ENCODE results near the gene PTTG1IP2.

PTTG1IP2 gene

GRCh38 chr7:90445633-90446032 is 23.8 kb upstream of the PTTG1IP2 start:
- CTCF ChIA-PET = interaction anchor here (0.7 to 1.2 kb wide), 4 partner anchors 8 to 25 kb away, joined by 3 to 4 read pairs (median 4); no protein-coding TSS in a partner anchor
- Histone ChIP-seq H3K9me3 (ENCODE audit: control extremely low read depth in 1 of 5, control insufficient read depth in 4 of 5, insufficient read depth in 2 of 5, low read depth in 1 of 5, low read length in 4 of 5) (no peaks in the 10 kb centered on the region), H3K4me3 (ENCODE audit: control insufficient read depth in 1 of 7, extremely low read depth in 1 of 7, insufficient read depth in 4 of 7, low read depth in 2 of 7, low read length in 6 of 7) (no peak overlapping the region), H3K4me1 (ENCODE audit: control extremely low read depth in 1 of 4, control insufficient read depth in 4 of 4, insufficient read depth in 4 of 4, low read length in 3 of 4) (no peaks in the 10 kb centered on the region), H3K36me3 (ENCODE audit: control insufficient read depth in 4 of 4, insufficient read depth in 4 of 4, low read length in 3 of 4) (no peaks in the 10 kb centered on the region), H3K27me3 (replicated peaks in 2 of 5; ENCODE audit: control insufficient read depth in 4 of 5, insufficient read depth in 5 of 5, low read length in 4 of 5) (peaks cover 0 to 2% (median 0%) of the 10 kb centered on the region in 5 experiments), H3K27ac (ENCODE audit: insufficient read depth in 1 of 2, low read depth in 1 of 2, low read length in 2 of 2, poor library complexity in 1 of 2, severe bottlenecking in 2 of 2) (no peak overlapping the region)
- POLR2A ChIA-PET = no interaction called here
- 57% methylated on average over 1 of the region's 2 CpGs for WGBS (ENCODE audit: insufficient coverage)
- DNase-seq = no peak

GRCh38 chr7:90446137-90446899 is 23.1 kb upstream of the PTTG1IP2 start:
- no peak for DNase-seq
- CTCF ChIA-PET = interaction anchor here (0.7 to 1.0 kb wide), 2 partner anchors 9 to 10 kb away, joined by 3 read pairs; no protein-coding TSS in a partner anchor
- 85% methylated on average over 4 of the region's 4 CpGs for WGBS (ENCODE audit: insufficient coverage)
- Histone ChIP-seq H3K27me3 (replicated peaks in 2 of 5; ENCODE audit: control insufficient read depth in 4 of 5, insufficient read depth in 5 of 5, low read length in 4 of 5) (peaks cover 0 to 2% (median 0%) of the 10 kb centered on the region in 5 experiments), H3K9me3 (ENCODE audit: control extremely low read depth in 1 of 5, control insufficient read depth in 4 of 5, insufficient read depth in 2 of 5, low read depth in 1 of 5, low read length in 4 of 5) (no peaks in the 10 kb centered on the region), H3K4me1 (ENCODE audit: control extremely low read depth in 1 of 4, control insufficient read depth in 4 of 4, insufficient read depth in 4 of 4, low read length in 3 of 4) (no peaks in the 10 kb centered on the region), H3K4me3 (ENCODE audit: control insufficient read depth in 1 of 7, extremely low read depth in 1 of 7, insufficient read depth in 4 of 7, low read depth in 2 of 7, low read length in 6 of 7) (no peak overlapping the region), H3K36me3 (ENCODE audit: control insufficient read depth in 4 of 4, insufficient read depth in 4 of 4, low read length in 3 of 4) (no peaks in the 10 kb centered on the region), H3K27ac (ENCODE audit: insufficient read depth in 1 of 2, low read depth in 1 of 2, low read length in 2 of 2, poor library complexity in 1 of 2, severe bottlenecking in 2 of 2) (no peak overlapping the region)
- POLR2A ChIA-PET = no interaction called here

GRCh38 chr7:90453259-90453891 is 16.1 kb upstream of the PTTG1IP2 start:
- Histone ChIP-seq H3K9me3 (ENCODE audit: control extremely low read depth in 1 of 5, control insufficient read depth in 4 of 5, insufficient read depth in 2 of 5, low read depth in 1 of 5, low read length in 4 of 5) (no peaks in the 10 kb centered on the region), H3K4me3 (ENCODE audit: control insufficient read depth in 1 of 7, extremely low read depth in 1 of 7, insufficient read depth in 4 of 7, low read depth in 2 of 7, low read length in 6 of 7) (no peak overlapping the region), H3K36me3 (ENCODE audit: control insufficient read depth in 4 of 4, insufficient read depth in 4 of 4, low read length in 3 of 4) (no peaks in the 10 kb centered on the region), H3K27ac (ENCODE audit: insufficient read depth in 1 of 2, low read depth in 1 of 2, low read length in 2 of 2, poor library complexity in 1 of 2, severe bottlenecking in 2 of 2) (no peak overlapping the region), H3K27me3 (replicated peaks in 2 of 5; ENCODE audit: control insufficient read depth in 4 of 5, insufficient read depth in 5 of 5, low read length in 4 of 5) (peaks cover 0 to 7% (median 0%) of the 10 kb centered on the region in 5 experiments), H3K4me1 (ENCODE audit: control extremely low read depth in 1 of 4, control insufficient read depth in 4 of 4, insufficient read depth in 4 of 4, low read length in 3 of 4) (peaks cover 0 to 3% (median 0%) of the 10 kb centered on the region in 4 experiments)
- POLR2A ChIA-PET = no interaction called here
- CTCF ChIA-PET = interaction anchor here (1.3 to 1.6 kb wide), 2 partner anchors 8 to 13 kb away, joined by 4 to 5 read pairs; no protein-coding TSS in a partner anchor
- DNase-seq = no peak

- no CpG with 5 or more reads among the region's 1 CpG for WGBS (ENCODE audit: insufficient coverage)
- Histone ChIP-seq H3K4me1 (ENCODE audit: control extremely low read depth in 1 of 4, control insufficient read depth in 4 of 4, insufficient read depth in 4 of 4, low read length in 3 of 4) (peaks cover 0 to 3% (median 0%) of the 10 kb centered on the region in 4 experiments), H3K9me3 (ENCODE audit: control extremely low read depth in 1 of 5, control insufficient read depth in 4 of 5, insufficient read depth in 2 of 5, low read depth in 1 of 5, low read length in 4 of 5) (no peaks in the 10 kb centered on the region), H3K27me3 (replicated peaks in 2 of 5; ENCODE audit: control insufficient read depth in 4 of 5, insufficient read depth in 5 of 5, low read length in 4 of 5) (peaks cover 0 to 7% (median 0%) of the 10 kb centered on the region in 5 experiments), H3K27ac (ENCODE audit: insufficient read depth in 1 of 2, low read depth in 1 of 2, low read length in 2 of 2, poor library complexity in 1 of 2, severe bottlenecking in 2 of 2) (no peak overlapping the region), H3K36me3 (ENCODE audit: control insufficient read depth in 4 of 4, insufficient read depth in 4 of 4, low read length in 3 of 4) (no peaks in the 10 kb centered on the region), H3K4me3 (ENCODE audit: control insufficient read depth in 1 of 7, extremely low read depth in 1 of 7, insufficient read depth in 4 of 7, low read depth in 2 of 7, low read length in 6 of 7) (no peak overlapping the region)
- no peak for DNase-seq
- CTCF ChIA-PET = interaction anchor here (1.3 to 1.6 kb wide), 2 partner anchors 9 to 14 kb away, joined by 4 to 5 read pairs; no protein-coding TSS in a partner anchor
- POLR2A ChIA-PET = no interaction called here
These were observed 15.5 kb upstream of the PTTG1IP2 start for GRCh38 chr7:90453931-90454330.

GRCh38 chr7:90455163-90456030 is 14.0 kb upstream of the PTTG1IP2 start:
- H3K4me3 ChIP-seq (ENCODE audit: control insufficient read depth in 1 of 7, extremely low read depth in 1 of 7, insufficient read depth in 4 of 7, low read depth in 2 of 7, low read length in 6 of 7) = peak overlapping the region in 2 of 7 experiments; percentile 17 to 28
- H3K4me1 ChIP-seq (ENCODE audit: control extremely low read depth in 1 of 4, control insufficient read depth in 4 of 4, insufficient read depth in 4 of 4, low read length in 3 of 4) = peaks cover 0 to 3% (median 0%) of the 10 kb centered on the region in 4 experiments
- DNase-seq = peak; percentile 35 to 61 (median 58)
- H3K9me3 ChIP-seq (ENCODE audit: control extremely low read depth in 1 of 5, control insufficient read depth in 4 of 5, insufficient read depth in 2 of 5, low read depth in 1 of 5, low read length in 4 of 5) = no peaks in the 10 kb centered on the region
- peaks cover 0 to 7% (median 0%) of the 10 kb centered on the region in 5 experiments for H3K27me3 ChIP-seq (replicated peaks in 2 of 5; ENCODE audit: control insufficient read depth in 4 of 5, insufficient read depth in 5 of 5, low read length in 4 of 5)
- no peak overlapping the region for H3K27ac ChIP-seq (ENCODE audit: insufficient read depth in 1 of 2, low read depth in 1 of 2, low read length in 2 of 2, poor library complexity in 1 of 2, severe bottlenecking in 2 of 2)
- WGBS (ENCODE audit: insufficient coverage) = 100% methylated on average over 1 of the region's 6 CpGs
- ChIA-PET CTCF (interaction anchor here (0.7 to 2.1 kb wide), 14 partner anchors 8 to 576 kb away, joined by 3 to 10 read pairs (median 3); partner anchors contain the start of gene PTTG1IP2), POLR2A (no interaction called here)
- H3K36me3 ChIP-seq (ENCODE audit: control insufficient read depth in 4 of 4, insufficient read depth in 4 of 4, low read length in 3 of 4) = no peaks in the 10 kb centered on the region

GRCh38 chr7:90458104-90458503 is 11.3 kb upstream of the PTTG1IP2 start:
- H3K4me3 ChIP-seq (ENCODE audit: control insufficient read depth in 1 of 7, extremely low read depth in 1 of 7, insufficient read depth in 4 of 7, low read depth in 2 of 7, low read length in 6 of 7) = no peak overlapping the region
- WGBS (ENCODE audit: insufficient coverage) = no CpG with 5 or more reads among the region's 2 CpGs
- no peak overlapping the region for H3K27ac ChIP-seq (ENCODE audit: insufficient read depth in 1 of 2, low read depth in 1 of 2, low read length in 2 of 2, poor library complexity in 1 of 2, severe bottlenecking in 2 of 2)
- CTCF ChIA-PET = no interaction called here
- peaks cover 0 to 3% (median 0%) of the 10 kb centered on the region in 4 experiments for H3K4me1 ChIP-seq (ENCODE audit: control extremely low read depth in 1 of 4, control insufficient read depth in 4 of 4, insufficient read depth in 4 of 4, low read length in 3 of 4)
- H3K36me3 ChIP-seq (ENCODE audit: control insufficient read depth in 4 of 4, insufficient read depth in 4 of 4, low read length in 3 of 4) = no peaks in the 10 kb centered on the region
- POLR2A ChIA-PET = no interaction called here
- no peaks in the 10 kb centered on the region for H3K9me3 ChIP-seq (ENCODE audit: control extremely low read depth in 1 of 5, control insufficient read depth in 4 of 5, insufficient read depth in 2 of 5, low read depth in 1 of 5, low read length in 4 of 5)
- H3K27me3 ChIP-seq (replicated peaks in 2 of 5; ENCODE audit: control insufficient read depth in 4 of 5, insufficient read depth in 5 of 5, low read length in 4 of 5) = peaks cover 0 to 7% (median 0%) of the 10 kb centered on the region in 5 experiments
- DNase-seq = no peak
